Transverse colon (tissue), 4 donors: ENCODE results near the gene NPM1.

Experiments
- CTCF ChIP-seq, 5 experiments: fragments of 200-600 bp in 3 of 5; fragments of 450-650 bp in 2 of 5; sonication (generic) in 3 of 5; IDR thresholded peaks; 1 replicate in 2 of 5; 2 replicates in 3 of 5; pipeline ENCODE4 v1.5.1; 2016 to 2017; ENCODE audit warnings: antibody characterized with exemption in 5 of 5, inconsistent platforms in 3 of 5, mild to moderate bottlenecking in 2 of 5, moderate library complexity in 1 of 5
- EP300 ChIP-seq: sonication (generic); formaldehyde crosslinking; IDR thresholded peaks from one replicate; pipeline ENCODE4 v1.6.1; 2017; ENCODE audit warnings: antibody characterized with exemption, low read depth
- POLR2A ChIP-seq: fragments of 450-650 bp; IDR thresholded peaks from one replicate; pipeline ENCODE4 v1.6.1; 2016; ENCODE audit warnings: antibody characterized with exemption, mild to moderate bottlenecking, moderate library complexity
- POLR2AphosphoS5 ChIP-seq, 3 donors: sonication (generic); formaldehyde crosslinking; IDR thresholded peaks; one replicate each; pipeline ENCODE4 v1.6.1; 2016; ENCODE audit warnings: antibody characterized with exemption in 3 of 3

GRCh38 chr5:171415115-171415730 is 27.6 kb downstream of the NPM1 start:
- TF ChIP-seq CTCF (IDR thresholded peaks at IDR 0.05) (no peak), POLR2AphosphoS5 (IDR thresholded peaks at IDR 0.05) (no peak), EP300 (no peak), POLR2A (no peak)
